ENCODE data around the gene EIF4ENIF1.

DNA sequence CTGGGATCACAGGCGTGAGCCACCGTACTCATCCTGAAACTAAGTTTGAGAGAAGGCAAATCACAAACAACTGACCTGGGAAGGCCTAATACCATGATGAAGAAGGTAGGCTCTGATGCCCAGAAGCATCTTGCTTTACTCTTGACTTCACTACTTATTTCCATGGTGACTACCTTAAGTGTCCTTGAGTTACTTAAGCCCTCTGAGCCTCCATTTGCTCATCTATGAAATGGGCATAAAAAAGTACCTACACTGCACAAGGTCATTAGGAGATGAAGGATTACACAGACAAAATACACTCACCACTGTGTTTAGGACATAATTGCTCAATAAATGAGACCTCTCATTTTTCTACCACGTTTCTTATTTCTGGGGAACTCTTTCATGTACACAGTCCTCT is 27.9 kb downstream of the EIF4ENIF1 start:
- TF ChIP-seq, protein P1, sequence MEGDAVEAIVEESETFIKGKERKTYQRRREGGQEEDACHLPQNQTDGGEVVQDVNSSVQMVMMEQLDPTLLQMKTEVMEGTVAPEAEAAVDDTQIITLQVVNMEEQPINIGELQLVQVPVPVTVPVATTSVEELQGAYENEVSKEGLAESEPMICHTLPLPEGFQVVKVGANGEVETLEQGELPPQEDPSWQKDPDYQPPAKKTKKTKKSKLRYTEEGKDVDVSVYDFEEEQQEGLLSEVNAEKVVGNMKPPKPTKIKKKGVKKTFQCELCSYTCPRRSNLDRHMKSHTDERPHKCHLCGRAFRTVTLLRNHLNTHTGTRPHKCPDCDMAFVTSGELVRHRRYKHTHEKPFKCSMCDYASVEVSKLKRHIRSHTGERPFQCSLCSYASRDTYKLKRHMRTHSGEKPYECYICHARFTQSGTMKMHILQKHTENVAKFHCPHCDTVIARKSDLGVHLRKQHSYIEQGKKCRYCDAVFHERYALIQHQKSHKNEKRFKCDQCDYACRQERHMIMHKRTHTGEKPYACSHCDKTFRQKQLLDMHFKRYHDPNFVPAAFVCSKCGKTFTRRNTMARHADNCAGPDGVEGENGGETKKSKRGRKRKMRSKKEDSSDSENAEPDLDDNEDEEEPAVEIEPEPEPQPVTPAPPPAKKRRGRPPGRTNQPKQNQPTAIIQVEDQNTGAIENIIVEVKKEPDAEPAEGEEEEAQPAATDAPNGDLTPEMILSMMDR (IDR thresholded peaks at IDR 0.05), result no peak
- TF ChIP-seq POLR2A (IDR thresholded peaks at IDR 0.05), result no peak

Measured in stomach (tissue), 4 donors.